HEK293 (cell line): ENCODE results near the gene TFE3.

Experiments
- KLF8 ChIP-seq: fragments of 450-650 bp; formaldehyde crosslinking; IDR thresholded peaks from 2 replicates; pipeline ENCODE4 v1.5.1; 2016; ENCODE audit warnings: missing biosample characterization, missing genetic modification characterization
- KLF9 ChIP-seq: fragments of 450-650 bp; formaldehyde crosslinking; IDR thresholded peaks from 2 replicates; pipeline ENCODE4 v1.5.1; 2016; ENCODE audit warnings: missing biosample characterization, missing genetic modification characterization, low read depth
- MEIS1 ChIP-seq: sonication (generic); formaldehyde crosslinking; IDR thresholded peaks from 2 replicates; pipeline ENCODE4 v1.8.1; 2022; ENCODE audit warnings: missing genetic modification reagents, mild to moderate bottlenecking, borderline replicate concordance
- MZF1 ChIP-seq: fragments of 450-650 bp; formaldehyde crosslinking; IDR thresholded peaks from 2 replicates; pipeline ENCODE4 v1.5.1; 2017; ENCODE audit warnings: missing biosample characterization, missing genetic modification characterization, borderline replicate concordance
- OSR2 ChIP-seq: fragments of 450-650 bp; formaldehyde crosslinking; IDR thresholded peaks from 2 replicates; pipeline ENCODE4 v1.5.1; 2016; ENCODE audit warnings: missing biosample characterization, missing genetic modification characterization
- PRDM1 ChIP-seq: fragments of 450-650 bp; formaldehyde crosslinking; IDR thresholded peaks from 2 replicates; pipeline ENCODE4; 2016; ENCODE audit warnings: missing biosample characterization, missing genetic modification characterization
- PRDM6 ChIP-seq: fragments of 450-650 bp; formaldehyde crosslinking; IDR thresholded peaks from 2 replicates; pipeline ENCODE4 v1.5.1; 2017; ENCODE audit warnings: missing biosample characterization, missing genetic modification characterization
- SCRT1 ChIP-seq: fragments of 450-650 bp; formaldehyde crosslinking; IDR thresholded peaks from 2 replicates; pipeline ENCODE4 v1.5.1; 2016; ENCODE audit warnings: missing biosample characterization, missing genetic modification characterization, borderline replicate concordance
- TSHZ1 ChIP-seq: fragments of 450-650 bp; formaldehyde crosslinking; IDR thresholded peaks from 2 replicates; pipeline ENCODE4 v1.5.1; 2016; ENCODE audit warnings: missing biosample characterization, missing genetic modification characterization, borderline replicate concordance
- WT1 ChIP-seq: fragments of 450-650 bp; formaldehyde crosslinking; IDR thresholded peaks from 2 replicates; pipeline ENCODE4 v1.5.1; 2016; ENCODE audit warnings: missing biosample characterization, missing genetic modification characterization
- YY2 ChIP-seq: fragments of 450-650 bp; formaldehyde crosslinking; IDR thresholded peaks from 2 replicates; pipeline ENCODE4 v1.5.1; 2016; ENCODE audit warnings: missing biosample characterization, missing genetic modification characterization
- ZBTB10 ChIP-seq: fragments of 450-650 bp; formaldehyde crosslinking; IDR thresholded peaks from 2 replicates; pipeline ENCODE4 v1.5.1; 2016; ENCODE audit warnings: missing biosample characterization, missing genetic modification characterization
- ZBTB17 ChIP-seq: fragments of 450-650 bp; formaldehyde crosslinking; IDR thresholded peaks from 2 replicates; pipeline ENCODE4 v1.5.1; 2016; ENCODE audit warnings: missing biosample characterization, missing genetic modification characterization
- ZBTB48 ChIP-seq: fragments of 450-650 bp; formaldehyde crosslinking; IDR thresholded peaks from 2 replicates; pipeline ENCODE4 v1.5.1; 2016; ENCODE audit warnings: missing biosample characterization, missing genetic modification characterization
- ZBTB8A ChIP-seq: fragments of 450-650 bp; formaldehyde crosslinking; IDR thresholded peaks from 2 replicates; pipeline ENCODE4 v1.5.1; 2016; ENCODE audit warnings: missing biosample characterization, missing genetic modification characterization
- ZEB2 ChIP-seq: fragments of 450-650 bp; formaldehyde crosslinking; IDR thresholded peaks from 2 replicates; pipeline ENCODE4 v1.5.1; 2016; ENCODE audit warnings: missing biosample characterization, missing genetic modification characterization
- ZNF155 ChIP-seq: fragments of 450-650 bp; formaldehyde crosslinking; IDR thresholded peaks from 2 replicates; pipeline ENCODE4 v1.5.1; 2016; ENCODE audit warnings: missing biosample characterization, missing genetic modification characterization
- ZNF169 ChIP-seq: fragments of 450-650 bp; formaldehyde crosslinking; IDR thresholded peaks from 2 replicates; pipeline ENCODE4 v1.5.1; 2016; ENCODE audit warnings: missing biosample characterization, missing genetic modification characterization
- ZNF248 ChIP-seq: fragments of 450-650 bp; formaldehyde crosslinking; IDR thresholded peaks from 2 replicates; pipeline ENCODE4 v1.5.1; 2017; ENCODE audit warnings: missing biosample characterization, missing genetic modification characterization
- ZNF362 ChIP-seq: fragments of 450-650 bp; formaldehyde crosslinking; IDR thresholded peaks from 2 replicates; pipeline ENCODE4 v1.5.1; 2016; ENCODE audit warnings: missing biosample characterization, missing genetic modification characterization
- ZNF37A ChIP-seq: fragments of 450-650 bp; IDR thresholded peaks from 2 replicates; pipeline ENCODE4 v1.5.1; 2018; ENCODE audit warnings: missing biosample characterization, missing genetic modification characterization
- ZNF488 ChIP-seq: fragments of 450-650 bp; formaldehyde crosslinking; IDR thresholded peaks from 2 replicates; pipeline ENCODE4 v1.5.1; 2016; ENCODE audit warnings: missing biosample characterization, missing genetic modification characterization
- ZNF529 ChIP-seq: fragments of 450-650 bp; formaldehyde crosslinking; IDR thresholded peaks from 2 replicates; pipeline ENCODE4 v1.5.1; 2017; ENCODE audit warnings: missing genetic modification characterization, missing biosample characterization; ENCODE audit not compliant: insufficient replicate concordance
- ZNF548 ChIP-seq: fragments of 450-650 bp; formaldehyde crosslinking; IDR thresholded peaks from 2 replicates; pipeline ENCODE4 v1.5.1; 2016; ENCODE audit warnings: missing biosample characterization, missing genetic modification characterization
- ZNF549 ChIP-seq: fragments of 450-650 bp; IDR thresholded peaks from 2 replicates; pipeline ENCODE4 v1.5.1; 2018; ENCODE audit warnings: missing biosample characterization, missing genetic modification characterization, mild to moderate bottlenecking, inconsistent platforms, moderate library complexity
- ZNF600 ChIP-seq: fragments of 450-650 bp; formaldehyde crosslinking; IDR thresholded peaks from 2 replicates; pipeline ENCODE4 v1.5.1; 2016; ENCODE audit warnings: missing biosample characterization, missing genetic modification characterization
- ZNF629 ChIP-seq: fragments of 450-650 bp; formaldehyde crosslinking; IDR thresholded peaks from 2 replicates; pipeline ENCODE4 v1.5.1; 2017; ENCODE audit warnings: missing biosample characterization, missing genetic modification characterization
- ZNF707 ChIP-seq: fragments of 450-650 bp; formaldehyde crosslinking; IDR thresholded peaks from 2 replicates; pipeline ENCODE4 v1.5.1; 2016; ENCODE audit warnings: missing biosample characterization, missing genetic modification characterization
- ZSCAN30 ChIP-seq: fragments of 450-650 bp; IDR thresholded peaks from 2 replicates; pipeline ENCODE4 v1.5.1; 2018; ENCODE audit warnings: missing biosample characterization, mild to moderate bottlenecking, missing genetic modification characterization, moderate library complexity
- TF ChIP-seq, protein P1 (sequence below): fragments of 450-650 bp; formaldehyde crosslinking; IDR thresholded peaks from 2 replicates; pipeline ENCODE4 v1.5.1; 2016; ENCODE audit warnings: missing biosample characterization, missing genetic modification characterization

Gene TFE3

GRCh38 chrX:49053223-49054072 lies 10.3 kb upstream of the TFE3 start (continued):
- TF ChIP-seq YY2 (tag by site-specific recombination) = no peak
- TF ChIP-seq ZNF155 (tag by site-specific recombination) = no peak
- TF ChIP-seq ZNF529 (tag by site-specific recombination) = no peak
- TF ChIP-seq OSR2 = no peak
- TF ChIP-seq SCRT1 (tag by site-specific recombination) = no peak
- TF ChIP-seq ZEB2 (tag by site-specific recombination) = no peak
- no peak for TF ChIP-seq ZSCAN30
- no peak for TF ChIP-seq ZNF629
- no peak for TF ChIP-seq ZNF488 (tag by site-specific recombination)
- TF ChIP-seq ZNF549 (tag by site-specific recombination) = no peak
- TF ChIP-seq, protein P1, sequence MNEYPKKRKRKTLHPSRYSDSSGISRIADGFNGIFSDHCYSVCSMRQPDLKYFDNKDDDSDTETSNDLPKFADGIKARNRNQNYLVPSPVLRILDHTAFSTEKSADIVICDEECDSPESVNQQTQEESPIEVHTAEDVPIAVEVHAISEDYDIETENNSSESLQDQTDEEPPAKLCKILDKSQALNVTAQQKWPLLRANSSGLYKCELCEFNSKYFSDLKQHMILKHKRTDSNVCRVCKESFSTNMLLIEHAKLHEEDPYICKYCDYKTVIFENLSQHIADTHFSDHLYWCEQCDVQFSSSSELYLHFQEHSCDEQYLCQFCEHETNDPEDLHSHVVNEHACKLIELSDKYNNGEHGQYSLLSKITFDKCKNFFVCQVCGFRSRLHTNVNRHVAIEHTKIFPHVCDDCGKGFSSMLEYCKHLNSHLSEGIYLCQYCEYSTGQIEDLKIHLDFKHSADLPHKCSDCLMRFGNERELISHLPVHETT (tag by site-specific recombination) = no peak
- peak; percentile 79 for TF ChIP-seq KLF9 (tag by site-specific recombination)
- no peak for TF ChIP-seq MZF1 (tag by site-specific recombination)
- no peak for TF ChIP-seq ZNF248 (tag by site-specific recombination)
- TF ChIP-seq PRDM6 (tag by site-specific recombination) = no peak
- TF ChIP-seq KLF8 (tag by site-specific recombination) = 0 out of 2 replicates have a peak, but pooled peaks have one; percentile 27
- TF ChIP-seq ZBTB48 (tag by site-specific recombination) = peak; percentile 19; the same call in 1 of the 2 replicates
- no peak for TF ChIP-seq ZNF169
- peak; percentile 56; the same call in 1 of the 2 replicates for TF ChIP-seq ZBTB10
- no peak for TF ChIP-seq ZNF600 (tag by site-specific recombination)
- TF ChIP-seq ZNF548 (tag by site-specific recombination) = no peak
- TF ChIP-seq ZNF37A (tag by site-specific recombination) = no peak
- no peak for TF ChIP-seq ZBTB8A (tag by site-specific recombination)
- no peak for TF ChIP-seq ZNF707
- TF ChIP-seq TSHZ1 (tag by site-specific recombination) = no peak
- TF ChIP-seq PRDM1 (tag by site-specific recombination) = no peak
- TF ChIP-seq WT1 (tag by site-specific recombination) = no peak
- TF ChIP-seq ZBTB17 = no peak
- TF ChIP-seq ZNF362 (tag by site-specific recombination) = no peak
- no peak for TF ChIP-seq MEIS1 (CRISPR knock-in tag)
